ENCODE data around the gene SYP. TPM values are rescaled to one million over a fixed set of nuclear protein-coding genes. Genes with fewer than 3 reads are reported as not detected.

The SYP gene
- total RNA-seq, 1 experiment from 2014 or later = 0.05 TPM

DNA sequence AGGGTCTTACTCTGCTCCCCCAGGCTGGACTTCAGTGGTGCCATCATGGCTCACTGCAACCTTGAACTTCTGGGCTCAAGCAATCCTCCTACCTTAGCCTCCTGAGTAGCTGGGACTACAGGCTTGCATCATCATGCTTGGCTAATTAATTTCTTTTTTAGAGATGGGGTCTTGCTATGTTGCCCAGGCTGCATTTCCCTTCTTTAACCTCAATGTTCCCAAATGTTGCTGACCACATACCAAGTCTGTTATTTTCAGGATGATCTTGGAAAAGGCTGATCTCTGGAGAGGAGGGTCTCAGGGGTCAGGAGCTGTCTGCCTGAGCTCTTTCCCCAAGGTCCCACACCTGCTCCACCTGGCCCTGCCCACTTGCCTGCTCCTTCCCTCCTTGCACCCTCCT lies 20.1 kb upstream of the SYP start:
- no peak for DNase-seq (ENCODE audit: low spot score)

DNA sequence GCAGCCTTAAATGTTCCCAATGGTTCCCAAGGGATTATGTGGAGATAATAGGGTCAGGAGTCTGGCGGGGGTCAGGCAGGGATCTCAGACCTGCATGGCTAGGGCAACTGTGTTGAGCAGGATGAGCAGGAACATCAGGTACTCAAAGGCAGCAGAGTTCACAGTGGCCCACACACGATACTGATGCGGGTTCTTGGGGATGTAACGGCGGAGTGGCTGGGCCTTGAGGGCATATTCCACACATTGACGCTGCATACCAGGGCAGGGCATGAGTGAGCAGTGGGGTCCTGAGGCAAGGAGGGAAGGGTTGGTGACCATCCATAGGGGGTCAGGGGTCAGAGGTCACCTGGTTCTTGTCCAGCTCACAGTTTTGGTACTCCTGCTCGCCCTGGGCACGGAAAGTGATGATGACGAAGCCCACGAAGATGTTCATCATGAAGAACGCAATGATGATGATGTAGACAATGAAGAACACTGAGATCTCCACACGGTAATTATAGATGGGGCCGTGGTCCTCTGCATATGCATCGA lies 15.1 kb upstream of the SYP start:
- no peak for DNase-seq (ENCODE audit: low spot score)

DNA sequence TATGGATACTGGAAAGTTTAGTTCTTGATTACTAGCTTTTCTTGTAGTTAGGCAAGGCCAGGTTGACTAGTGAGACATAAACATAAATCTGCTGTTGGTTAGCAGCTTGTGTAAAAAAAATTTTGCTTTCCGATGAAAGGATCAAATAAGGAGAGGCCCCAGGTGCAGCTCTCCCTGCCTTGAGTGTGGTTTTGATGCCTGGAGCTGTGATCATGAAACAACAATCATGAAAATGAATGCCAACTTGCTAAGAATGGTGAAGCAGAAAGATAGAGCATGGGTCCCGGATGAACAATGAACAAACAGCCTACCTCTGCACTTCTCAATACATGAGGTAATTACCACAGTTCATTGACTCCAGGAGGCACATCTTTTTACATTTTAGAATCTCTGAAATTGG lies 14.4 kb upstream of the SYP start:
- no peak for DNase-seq (ENCODE audit: low spot score)

DNA sequence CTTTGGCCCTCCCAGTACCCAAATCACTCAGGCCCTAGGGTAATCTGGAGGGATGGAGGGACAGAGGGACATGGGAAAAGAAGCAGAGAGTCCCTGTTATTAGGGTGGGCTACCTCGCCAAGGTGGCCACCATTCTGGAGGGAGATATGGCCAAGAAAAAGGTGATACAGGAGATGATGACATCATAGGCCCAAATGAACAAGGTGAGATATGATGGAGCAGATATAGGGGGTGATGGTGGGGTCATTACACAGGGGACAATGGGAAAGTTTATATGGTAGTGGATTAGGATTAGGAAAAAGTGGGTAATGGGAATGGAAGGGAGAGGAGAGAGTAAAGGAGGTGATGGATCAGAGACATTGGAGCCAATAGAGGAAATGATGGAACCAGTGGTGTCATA lies 12.9 kb upstream of the SYP start:
- no peak for DNase-seq (ENCODE audit: low spot score)

DNA sequence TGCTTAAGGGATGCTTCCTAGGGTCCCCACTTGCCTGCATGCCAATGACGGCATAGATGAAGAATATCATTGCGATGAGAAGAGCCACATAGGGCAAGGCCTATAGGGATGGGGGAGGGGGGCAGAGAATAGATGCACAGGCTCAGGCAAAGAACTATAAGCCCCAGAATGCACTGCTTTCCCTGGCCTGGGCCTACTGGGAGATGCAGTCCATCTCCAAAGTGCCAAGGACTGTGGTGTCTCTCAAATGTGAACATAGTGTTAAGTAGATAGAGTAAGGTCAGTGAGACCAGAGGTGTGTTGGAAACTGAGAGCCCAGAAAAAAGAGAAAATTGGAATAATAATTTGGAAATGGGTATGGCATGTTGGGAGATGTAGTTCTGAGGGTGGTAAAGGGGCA lies 12.2 kb upstream of the SYP start:
- no peak for DNase-seq (ENCODE audit: low spot score)

DNA sequence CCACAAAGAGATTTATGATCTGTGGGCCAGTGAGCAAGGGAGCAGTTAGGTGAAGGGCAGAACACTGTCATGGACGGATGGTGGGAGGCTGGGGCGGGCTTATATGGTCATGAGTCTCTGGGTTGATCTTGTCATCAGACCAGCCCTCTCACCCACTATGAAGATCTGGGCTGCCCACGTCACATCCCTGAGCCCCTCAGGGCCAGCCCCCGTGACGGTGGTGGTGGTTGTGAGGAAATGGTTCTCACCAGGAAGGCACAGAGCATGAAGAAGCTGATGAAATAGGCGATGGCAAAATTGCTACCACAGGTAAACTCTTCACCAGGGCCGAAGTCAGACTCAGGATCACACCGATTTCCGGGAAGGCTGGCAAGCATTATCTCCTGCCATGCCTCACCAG lies 11.1 kb upstream of the SYP start:
- DNase-seq (ENCODE audit: low spot score) = no peak

DNA sequence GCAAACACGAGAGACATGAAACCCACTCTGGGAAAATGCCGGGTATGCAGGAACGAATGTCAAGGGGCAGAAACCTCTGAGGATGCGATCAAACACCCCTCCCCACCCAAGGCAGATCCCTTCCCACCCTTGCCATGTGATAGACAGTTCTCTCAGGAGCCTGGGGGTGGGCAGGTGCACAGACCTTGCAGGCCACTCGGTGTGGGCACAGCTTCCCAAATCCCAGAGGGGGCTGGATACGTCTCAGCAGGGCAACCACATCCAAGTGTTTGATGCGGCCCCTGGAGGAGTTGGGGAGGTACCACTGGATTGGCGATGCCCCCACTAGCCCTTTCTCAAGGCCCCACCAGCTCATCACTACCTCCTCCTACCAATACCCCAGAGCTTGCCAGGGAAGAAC lies 10.4 kb upstream of the SYP start:
- DNase-seq (ENCODE audit: low spot score) = no peak

DNA sequence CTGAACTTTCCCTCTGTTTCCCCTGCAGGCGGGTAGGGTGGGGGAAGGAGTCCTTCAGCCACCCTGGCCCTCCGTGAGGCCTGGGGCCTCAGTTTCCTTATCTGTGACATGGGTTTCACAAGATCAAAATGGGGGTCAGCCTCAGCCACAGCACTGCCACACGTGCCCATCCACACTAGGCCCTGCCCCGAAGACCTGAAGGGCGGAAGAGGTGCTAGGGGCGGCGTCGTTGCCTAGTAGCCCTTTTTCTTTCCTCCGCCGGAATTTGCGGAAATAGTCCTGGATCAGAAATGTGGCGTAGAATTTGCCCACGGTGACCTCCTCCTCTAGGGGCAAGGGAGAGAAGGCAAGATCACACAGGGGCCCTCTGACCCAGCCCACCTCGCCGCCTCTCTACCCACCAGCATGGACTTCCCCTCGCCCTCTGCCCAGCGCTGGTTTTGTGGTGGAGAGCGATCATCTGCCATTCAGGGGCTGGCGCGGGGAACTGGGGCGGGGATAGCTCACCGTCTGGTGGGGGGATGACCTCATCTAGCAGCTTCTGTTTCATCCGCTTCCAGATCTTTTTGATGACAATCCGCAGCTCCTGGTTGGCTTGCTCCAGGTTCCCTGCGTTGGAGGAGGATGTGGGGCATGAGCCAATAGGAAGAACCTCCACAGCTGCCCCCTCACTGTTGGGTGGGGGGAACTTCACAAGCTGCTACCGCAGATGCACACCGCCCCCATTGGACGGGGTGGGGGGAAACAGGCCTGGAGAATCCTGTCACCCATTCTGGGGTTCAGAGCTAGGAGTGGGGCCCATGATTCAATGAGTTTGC lies 9.7 kb upstream of the SYP start:
- DNase-seq (ENCODE audit: low spot score) = no peak

DNA sequence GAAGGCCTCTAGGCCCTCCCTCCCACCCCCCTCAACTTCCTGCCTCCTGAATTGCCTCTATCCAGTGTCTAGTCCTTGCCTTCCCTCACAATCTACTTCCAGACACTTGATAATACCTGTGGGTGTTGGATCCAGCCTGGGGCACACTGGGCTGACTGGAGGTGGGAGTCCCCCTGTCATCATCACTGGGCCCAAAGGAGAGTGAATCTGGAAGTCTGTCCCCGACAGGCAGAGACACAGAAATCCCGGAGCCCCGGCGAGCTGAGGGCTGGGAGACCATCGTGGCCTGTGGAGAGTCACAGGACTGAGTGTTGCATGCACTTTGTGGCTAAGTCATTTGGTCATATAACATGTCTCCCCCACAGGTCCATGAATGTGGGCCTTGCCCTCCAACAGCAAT lies 8.4 kb upstream of the SYP start:
- no peak for DNase-seq (ENCODE audit: low spot score)

DNA sequence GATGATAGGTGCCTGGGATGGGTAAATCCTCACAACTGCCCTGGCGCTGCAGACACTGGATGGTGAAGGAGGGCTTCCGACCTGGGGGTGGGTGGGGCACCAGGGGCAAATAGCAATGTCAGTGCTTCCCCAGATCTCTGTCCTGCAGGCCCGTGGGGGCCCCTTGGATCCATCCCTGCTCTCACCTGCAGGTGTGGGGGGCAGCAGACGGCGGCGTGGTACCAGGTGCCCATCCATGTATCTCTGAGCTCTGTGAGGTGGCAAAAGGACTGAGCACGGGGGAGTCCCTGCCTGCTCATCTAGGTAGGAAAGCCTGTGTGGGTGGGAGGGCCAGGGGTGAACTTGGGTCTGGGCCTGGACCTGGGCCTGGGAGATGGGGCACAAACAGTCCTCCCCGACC lies 6.5 kb upstream of the SYP start:
- DNase-seq (ENCODE audit: low spot score) = no peak

DNA sequence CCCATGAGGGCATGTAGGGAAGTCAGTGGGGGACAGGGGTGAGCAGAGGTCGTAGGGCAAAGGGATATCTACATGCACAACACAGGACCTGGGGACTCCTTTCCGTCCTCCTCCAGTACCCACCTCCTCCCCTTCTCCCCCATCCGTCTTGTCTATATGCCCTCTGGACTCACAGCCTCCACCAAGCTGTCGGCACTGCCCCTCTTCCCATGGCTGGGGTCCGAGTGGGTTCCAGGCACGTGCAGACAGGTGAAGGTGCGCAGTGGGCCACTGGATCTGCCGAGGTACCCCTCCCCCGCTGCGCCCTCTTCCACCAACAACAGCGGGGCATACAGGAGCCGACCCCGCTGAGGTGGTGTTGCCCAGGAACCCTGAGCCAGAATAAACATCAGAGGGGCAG lies 5.5 kb upstream of the SYP start:
- DNase-seq (ENCODE audit: low spot score) = no peak

DNA sequence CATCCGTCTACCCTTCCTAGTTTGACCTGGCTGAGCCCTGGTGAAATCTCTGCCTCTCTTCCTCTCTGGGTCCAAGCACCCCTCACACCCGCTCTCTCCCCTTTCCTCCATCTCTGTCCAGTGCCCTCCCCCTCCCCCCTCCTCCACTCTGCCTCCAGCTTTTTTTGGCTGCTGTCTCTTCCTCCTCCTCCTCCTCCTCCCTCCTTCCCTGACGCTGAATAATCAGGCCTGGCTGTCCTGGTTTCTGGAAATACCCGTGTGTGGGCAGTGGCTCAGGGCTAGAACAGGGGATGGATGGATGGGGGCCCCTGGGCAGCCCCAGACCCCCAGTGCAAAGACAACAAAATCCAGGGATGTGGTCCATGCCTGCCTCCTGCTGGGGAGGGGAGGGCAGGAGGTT lies 4.7 kb upstream of the SYP start:
- DNase-seq (ENCODE audit: low spot score) = no peak

DNA sequence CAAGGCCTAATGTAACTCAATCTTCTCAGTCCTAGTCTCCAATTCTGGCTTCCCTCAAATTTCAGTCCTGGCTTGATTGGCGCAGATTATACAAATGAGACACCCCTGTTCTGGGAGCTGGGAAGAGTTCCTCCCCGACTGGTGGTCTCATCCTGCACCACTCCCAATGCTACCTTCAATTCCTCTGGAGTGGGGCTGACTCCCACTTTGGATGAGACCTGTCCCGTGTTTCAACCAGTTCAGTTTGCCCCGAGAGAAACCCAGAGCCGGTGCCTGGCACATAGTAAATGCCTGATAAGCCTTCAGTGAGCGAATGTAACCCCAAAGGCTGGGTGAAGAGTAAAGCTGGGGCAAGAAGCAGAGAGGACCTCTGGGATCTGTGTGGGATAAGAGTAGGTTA lies 4.0 kb upstream of the SYP start:
- no peak for DNase-seq (ENCODE audit: low spot score)

DNA sequence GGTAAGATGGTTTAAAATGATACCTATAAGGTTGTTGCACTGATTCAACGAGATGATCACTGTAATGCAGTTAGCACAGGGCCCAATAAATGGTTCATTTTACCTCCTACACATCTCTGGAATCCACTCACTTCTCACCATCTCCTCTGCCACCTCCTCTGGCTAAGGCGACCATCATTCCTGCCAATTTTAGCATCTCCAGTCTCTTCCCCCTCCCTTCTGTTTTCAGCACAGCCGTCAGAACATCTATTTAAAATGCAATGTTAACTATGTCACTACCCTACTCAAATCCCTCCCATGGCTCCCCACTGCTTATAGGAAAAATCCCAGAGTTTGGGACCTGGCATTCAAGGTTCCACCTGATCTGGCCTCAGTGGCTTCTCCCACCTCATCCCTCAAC lies 3.5 kb upstream of the SYP start:
- no peak for DNase-seq (ENCODE audit: low spot score)

DNA sequence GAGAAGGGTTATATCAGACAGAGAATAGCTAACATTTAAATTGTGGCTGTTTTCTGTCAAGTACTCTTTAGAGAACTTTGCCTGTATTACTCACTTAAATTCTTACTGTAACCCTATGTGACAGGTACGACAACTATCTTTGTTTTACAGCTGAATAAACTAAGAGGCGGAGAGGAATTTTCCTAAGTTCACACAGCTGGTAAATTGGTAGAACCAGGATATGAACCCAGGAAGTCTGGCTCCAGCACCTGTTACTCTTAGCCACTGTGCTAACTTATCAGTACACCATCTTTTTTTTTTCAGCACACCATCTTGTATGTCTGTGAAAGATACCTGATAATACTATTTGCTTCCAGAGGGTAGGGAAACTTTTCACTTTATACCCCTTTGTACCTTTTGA lies 2.0 kb upstream of the SYP start:
- no peak for DNase-seq (ENCODE audit: low spot score)

DNA sequence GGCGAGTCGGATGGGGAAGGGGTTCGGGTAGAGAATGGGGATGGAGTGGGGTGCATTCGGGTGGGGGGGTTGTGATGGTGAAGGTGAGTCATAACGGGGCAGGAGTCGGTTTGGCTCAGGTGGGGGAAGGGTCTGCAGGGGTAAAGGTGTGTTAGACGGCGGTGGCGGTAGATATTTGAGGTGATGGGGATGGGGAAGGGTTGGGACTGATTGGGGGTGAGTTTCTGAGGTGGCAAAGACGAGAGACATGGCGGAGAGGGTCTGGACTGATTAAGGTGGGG lies 738 bp downstream of the SYP start:
- DNase-seq (ENCODE audit: low spot score) = no peak

DNA sequence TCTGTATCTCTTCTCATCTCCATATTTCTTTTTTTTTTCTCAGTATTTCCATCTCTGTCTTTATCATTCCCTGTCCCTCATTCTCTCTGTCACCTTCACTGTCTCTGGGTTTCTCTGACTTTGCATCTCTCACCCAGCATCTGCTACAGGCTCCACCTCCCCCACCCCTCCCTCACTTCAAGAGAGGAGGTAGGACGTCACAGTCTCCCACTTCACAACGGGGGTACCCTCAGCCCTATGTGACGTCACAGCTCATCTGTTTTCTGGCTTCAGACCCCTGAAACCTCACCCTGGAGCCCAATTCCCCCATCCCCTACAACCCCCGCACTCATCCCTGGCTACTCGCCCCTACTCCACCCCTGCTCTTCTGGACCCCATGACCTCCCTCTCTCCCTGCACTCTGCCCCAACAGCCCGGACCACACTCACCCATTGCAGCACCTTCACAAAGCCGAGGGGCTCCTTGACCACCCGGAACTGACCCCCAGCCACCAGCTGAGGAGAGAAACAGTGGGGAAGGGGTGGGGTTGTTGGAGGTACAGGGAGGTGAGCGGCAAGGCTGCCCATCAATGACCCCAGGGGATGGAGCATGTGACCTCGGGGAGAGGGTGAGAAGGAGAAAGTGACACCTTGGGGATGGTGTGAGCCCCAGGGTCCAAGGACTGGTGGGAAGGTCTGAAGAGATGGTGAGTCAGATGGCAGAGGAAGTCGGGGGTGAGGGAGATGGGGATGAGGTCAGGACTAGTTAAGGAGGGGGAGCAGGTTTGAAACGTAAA lies 1.3 kb downstream of the SYP start:
- no peak for DNase-seq (ENCODE audit: low spot score)

DNA sequence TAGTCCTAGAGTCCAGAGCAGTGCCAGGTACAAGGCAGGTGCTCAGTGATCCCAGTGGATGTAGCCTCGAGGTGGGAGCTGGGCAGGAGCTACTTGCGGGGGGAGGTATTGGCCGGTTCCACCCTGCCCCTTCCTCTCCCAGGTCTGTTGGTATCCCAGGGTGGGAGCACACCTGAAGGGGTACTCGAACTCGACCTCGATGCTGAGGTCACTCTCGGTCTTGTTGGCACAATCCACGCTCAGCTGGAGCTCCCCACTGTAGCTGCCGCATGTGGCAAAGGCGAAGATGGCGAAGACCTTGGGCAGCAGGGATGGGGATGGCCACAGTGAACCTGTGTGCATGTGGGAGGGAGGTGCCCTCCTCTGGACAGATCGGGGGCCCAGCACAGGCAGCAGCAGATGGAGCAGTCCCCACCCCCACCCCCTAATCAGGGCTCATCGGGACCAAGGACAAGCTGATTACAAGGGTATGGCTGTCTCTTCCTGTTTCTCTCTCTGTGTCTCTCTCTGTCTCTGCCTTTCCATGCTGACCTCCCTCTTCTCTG lies 2.4 kb downstream of the SYP start:
- DNase-seq (ENCODE audit: low spot score) = no peak

DNA sequence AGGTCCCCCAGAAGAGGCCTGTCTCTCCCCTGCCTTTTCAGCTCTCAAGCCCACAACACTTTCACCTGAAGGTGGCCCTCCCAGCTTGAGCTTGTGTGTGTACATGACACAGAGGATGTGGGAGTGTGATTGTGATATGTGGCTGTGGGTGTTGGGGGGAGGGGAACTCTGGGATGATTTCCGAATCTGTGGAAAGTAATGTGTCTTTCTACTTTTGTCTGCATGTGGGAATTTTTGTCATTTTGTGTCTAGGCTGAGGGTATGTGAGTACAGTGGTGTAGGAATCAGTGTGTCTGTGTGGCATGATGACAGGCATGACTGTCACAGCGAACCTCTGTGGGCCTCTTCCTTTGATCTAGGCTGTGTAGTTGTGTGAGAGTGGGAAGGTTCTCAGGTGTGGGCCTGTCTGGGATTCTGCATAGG lies 6.4 kb downstream of the SYP start:
- DNase-seq (ENCODE audit: low spot score) = no peak

DNA sequence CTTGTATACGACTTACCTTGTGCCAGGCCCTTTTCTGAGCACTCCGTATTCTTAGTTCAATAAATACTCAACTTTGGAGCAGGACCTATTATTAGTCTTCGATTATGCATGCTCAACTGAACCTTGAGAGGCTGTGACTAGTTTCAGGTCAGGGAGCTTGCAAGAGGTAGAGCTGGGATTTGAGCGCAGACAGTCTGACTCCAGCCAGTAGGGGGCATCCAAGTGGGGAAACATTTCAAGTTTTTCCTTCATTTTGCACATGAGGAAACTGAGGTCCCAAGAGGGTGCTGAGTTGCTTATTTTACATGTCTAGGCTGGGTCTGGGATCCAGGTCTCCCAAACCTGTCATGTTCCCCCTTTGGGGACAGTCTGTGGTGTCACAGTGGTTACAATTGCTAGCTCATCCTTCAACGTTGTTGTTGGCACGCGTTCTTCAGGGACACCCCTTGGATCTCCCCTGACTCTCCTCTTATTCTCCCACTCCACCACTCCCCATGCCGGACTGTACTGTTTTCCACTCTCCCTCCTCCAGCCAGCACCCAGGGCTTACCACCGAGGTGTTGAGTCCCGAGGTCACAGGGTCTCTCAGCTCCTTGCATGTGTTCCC lies 7.2 kb downstream of the SYP start:
- no peak for DNase-seq (ENCODE audit: low spot score)

DNA sequence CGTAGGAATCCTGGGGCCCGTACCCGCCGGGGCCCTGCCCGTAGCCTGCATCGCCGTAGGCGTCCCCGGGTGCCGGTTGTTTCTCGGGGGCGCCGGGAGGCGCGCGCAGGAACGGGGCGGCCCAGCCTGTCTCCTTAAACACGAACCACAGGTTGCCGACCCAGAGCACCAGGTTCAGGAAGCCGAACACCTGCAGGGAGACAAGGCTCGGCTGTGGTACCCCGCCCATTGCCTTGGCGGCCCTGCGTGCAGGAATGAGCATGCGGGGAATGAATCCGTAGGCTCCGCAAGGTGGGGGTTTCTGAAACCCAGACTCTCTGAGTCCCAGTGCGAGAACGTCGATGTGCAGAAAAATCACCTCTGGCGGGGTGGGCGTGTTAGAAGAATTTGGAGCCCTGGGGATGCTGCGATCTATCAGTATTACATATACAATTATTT lies 8.4 kb downstream of the SYP start:
- no peak for DNase-seq (ENCODE audit: low spot score)

DNA sequence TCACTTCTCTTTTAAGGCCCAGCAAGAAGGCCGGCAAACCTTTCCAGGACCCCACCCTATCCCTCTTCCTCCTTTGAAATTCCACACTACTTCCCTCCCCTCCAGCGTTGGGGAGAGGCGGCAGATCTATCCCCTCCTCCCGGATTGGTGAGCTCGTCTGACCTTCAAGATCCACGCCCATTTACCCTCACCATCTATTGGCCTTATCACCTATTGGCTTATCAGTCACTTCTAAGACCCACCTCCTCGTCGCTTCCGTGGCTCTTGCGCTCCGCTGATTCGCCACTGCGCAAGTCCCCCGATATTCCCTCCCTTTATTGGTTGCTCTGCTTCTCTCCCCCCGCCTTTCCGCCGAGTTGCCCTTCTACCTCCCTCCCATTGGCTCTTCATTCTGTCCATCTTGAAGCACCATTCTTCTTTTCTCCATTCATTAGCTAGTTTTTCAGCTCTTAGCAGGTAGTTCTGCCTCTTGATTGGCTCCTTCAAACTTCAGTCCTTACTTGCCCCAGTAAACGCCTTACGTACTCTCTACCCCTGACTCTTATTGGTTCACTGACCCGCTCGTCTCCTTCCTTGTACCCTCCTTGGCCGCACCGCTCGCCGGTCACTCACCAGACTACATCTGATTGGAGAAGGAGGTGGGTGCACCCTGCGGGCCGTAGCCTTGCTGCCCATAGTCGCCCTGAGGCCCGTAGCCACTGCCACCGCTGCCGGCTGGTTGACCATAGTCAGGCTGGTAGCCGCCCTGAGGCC lies 9.0 kb downstream of the SYP start:
- peak; percentile 99 for DNase-seq (ENCODE audit: low spot score)

All from A172 (cell line).